Natural killer cell (primary cell): ENCODE results near the gene SHC2. TPM values are rescaled to one million over a fixed set of nuclear protein-coding genes. Genes with fewer than 3 reads are reported as not detected.
"Not testable (repeated sequence)": the region's sequence is repeated elsewhere in the genome, so short reads cannot be mapped to it uniquely, and the experiment has no call there.

ENCODE experiments used
- ATAC-seq, 3 donors: fragments of 150-1000 bp in 2 of 3; fragments of 200-7000 bp in 1 of 3; cut with Tn5 transposase; 1 replicate in 1 of 3; 2 replicates in 2 of 3; pipeline ENCODE4 v1.10.0; 2021; ENCODE audit warnings: mild to moderate bottlenecking in 2 of 3, moderate library complexity in 2 of 3
- DNase-seq, 2 donors: peaks; one replicate each; pipeline versions ENCODE4 v3.0.0 to v3.0.0-alpha.2; 2013 to 2021; ENCODE audit warnings: mixed read lengths in 1 of 2
- H3K27ac ChIP-seq: one replicate; pipeline ENCODE4 v1.5.1; 2013; ENCODE audit warnings: mild to moderate bottlenecking, low read length
- H3K27me3 ChIP-seq: one replicate; pipeline ENCODE4 v1.6.1; 2013; ENCODE audit warnings: low read length; ENCODE audit not compliant: control insufficient read depth, insufficient read depth
- H3K36me3 ChIP-seq: one replicate; pipeline ENCODE4 v1.6.1; 2013; ENCODE audit warnings: low read length; ENCODE audit not compliant: control insufficient read depth, insufficient read depth
- H3K4me1 ChIP-seq: one replicate; pipeline ENCODE4 v1.6.1; 2013; ENCODE audit warnings: low read length; ENCODE audit not compliant: control insufficient read depth, insufficient read depth
- H3K4me3 ChIP-seq: one replicate; pipeline ENCODE4 v1.5.1; 2013; ENCODE audit warnings: low read length
- H3K9me3 ChIP-seq: one replicate; pipeline ENCODE4 v1.6.1; 2013; ENCODE audit warnings: low read length; ENCODE audit not compliant: control insufficient read depth, insufficient read depth
- H3K27ac Mint-ChIP-seq, 2 donors: one replicate each; pipeline ENCODE4 v1.8.0; 2022; ENCODE audit warnings: mild to moderate bottlenecking in 2 of 2, mixed read lengths in 2 of 2, moderate library complexity in 1 of 2
- H3K27me3 Mint-ChIP-seq, 2 donors: one replicate each; pipeline ENCODE4 v1.8.0; 2022; ENCODE audit warnings: low read depth in 2 of 2, mixed read lengths in 2 of 2
- H3K36me3 Mint-ChIP-seq: one replicate; pipeline ENCODE4 v1.8.0; 2022; ENCODE audit warnings: mixed read lengths
- H3K4me1 Mint-ChIP-seq, 2 donors: one replicate each; pipeline ENCODE4 v1.8.0; 2022; ENCODE audit warnings: mixed read lengths in 2 of 2
- H3K4me3 Mint-ChIP-seq: one replicate; pipeline ENCODE4 v1.8.0; 2022; ENCODE audit warnings: mild to moderate bottlenecking, moderate library complexity, mixed read lengths
- H3K9me3 Mint-ChIP-seq, 2 donors: one replicate each; pipeline ENCODE4 v1.8.0; 2022; ENCODE audit warnings: mixed read lengths in 2 of 2
- WGBS: methylation state at CpG from one replicate; pipeline ENCODE4 v1.1.7; 2013; ENCODE audit warnings: missing lambda C conversion rate; ENCODE audit not compliant: insufficient coverage; 5-methylcytosine and 5-hydroxymethylcytosine counted together
- intact Hi-C: fragments of 100-400 bp; cut with micrococcal nuclease; formaldehyde crosslinking; loops from one replicate; pipeline ENCODE4 v1.14.2; 2022
- total RNA-seq, 4 donors: library from RNA; stranded (reverse); fragments of 120-200 nt in 1 of 4; gene quantifications; one replicate each; pipeline versions ENCODE4 v1.2.3 to v1.2.4, GENCODE V29; 2013 to 2022
- TF ChIP-seq, protein P1 (sequence below): fragments of 200-600 bp; IDR thresholded peaks from one replicate; pipeline ENCODE4 v1.8.0; 2022; ENCODE audit warnings: antibody characterized with exemption

SHC2 gene
- total RNA-seq, 3 donors from 2014 or later (not counting 1 experiment from before 2014, with no cell fraction given) = 0.75 TPM; not detected in 2

DNA sequence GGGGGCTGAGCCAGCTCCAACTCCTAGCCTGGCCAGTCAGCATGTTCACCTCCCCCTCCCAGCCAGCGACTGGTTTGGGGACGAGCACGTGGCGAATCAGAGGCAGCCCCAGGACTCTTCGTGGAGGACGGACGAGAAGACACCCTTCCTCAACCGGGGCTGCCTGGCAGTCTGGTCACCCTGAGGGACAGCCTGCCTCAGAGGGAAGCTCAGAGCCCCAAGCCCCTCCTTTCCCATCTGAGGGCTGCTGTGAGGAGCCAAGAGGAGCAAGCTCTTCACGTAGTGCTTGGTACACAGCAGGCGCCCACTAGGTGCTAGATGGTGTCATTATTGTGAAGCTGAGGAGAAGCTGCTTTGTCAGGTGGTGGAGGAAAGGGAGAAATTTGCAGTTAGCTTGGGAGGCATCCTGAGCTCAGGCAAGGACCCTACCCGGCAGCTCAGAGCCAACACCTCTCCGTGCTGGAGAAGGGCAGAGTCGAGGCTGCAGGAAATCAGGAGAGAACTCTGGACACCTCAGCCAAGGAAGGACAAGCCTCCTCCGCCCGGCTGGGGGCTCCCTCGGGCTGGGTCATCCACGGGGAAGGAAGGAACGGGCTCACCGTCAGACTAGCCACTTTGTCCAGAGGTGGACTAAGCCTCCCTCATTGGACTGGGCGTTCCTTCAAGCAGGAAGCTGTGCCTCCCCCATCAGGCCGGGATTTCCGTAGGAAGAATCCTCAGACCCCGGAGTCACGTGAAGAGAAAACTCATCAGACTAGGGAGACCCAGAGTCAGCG, 37.0 kb downstream of the SHC2 start:
- intact Hi-C loops = no loop called here
- TF ChIP-seq, protein P1, sequence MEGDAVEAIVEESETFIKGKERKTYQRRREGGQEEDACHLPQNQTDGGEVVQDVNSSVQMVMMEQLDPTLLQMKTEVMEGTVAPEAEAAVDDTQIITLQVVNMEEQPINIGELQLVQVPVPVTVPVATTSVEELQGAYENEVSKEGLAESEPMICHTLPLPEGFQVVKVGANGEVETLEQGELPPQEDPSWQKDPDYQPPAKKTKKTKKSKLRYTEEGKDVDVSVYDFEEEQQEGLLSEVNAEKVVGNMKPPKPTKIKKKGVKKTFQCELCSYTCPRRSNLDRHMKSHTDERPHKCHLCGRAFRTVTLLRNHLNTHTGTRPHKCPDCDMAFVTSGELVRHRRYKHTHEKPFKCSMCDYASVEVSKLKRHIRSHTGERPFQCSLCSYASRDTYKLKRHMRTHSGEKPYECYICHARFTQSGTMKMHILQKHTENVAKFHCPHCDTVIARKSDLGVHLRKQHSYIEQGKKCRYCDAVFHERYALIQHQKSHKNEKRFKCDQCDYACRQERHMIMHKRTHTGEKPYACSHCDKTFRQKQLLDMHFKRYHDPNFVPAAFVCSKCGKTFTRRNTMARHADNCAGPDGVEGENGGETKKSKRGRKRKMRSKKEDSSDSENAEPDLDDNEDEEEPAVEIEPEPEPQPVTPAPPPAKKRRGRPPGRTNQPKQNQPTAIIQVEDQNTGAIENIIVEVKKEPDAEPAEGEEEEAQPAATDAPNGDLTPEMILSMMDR = no peak
- no peaks in the 10 kb centered on the region for H3K4me1 Mint-ChIP-seq
- H3K27me3 Mint-ChIP-seq = no peaks in the 10 kb centered on the region
- Histone ChIP-seq H3K27ac (no peak overlapping the region), H3K27me3 (no peaks in the 10 kb centered on the region), H3K4me3 (no peak overlapping the region), H3K36me3 (no peaks in the 10 kb centered on the region), H3K9me3 (no peaks in the 10 kb centered on the region), H3K4me1 (no peaks in the 10 kb centered on the region)
- H3K9me3 Mint-ChIP-seq = no peaks in the 10 kb centered on the region
- no peaks in the 10 kb centered on the region for H3K36me3 Mint-ChIP-seq
- no peak overlapping the region for H3K27ac Mint-ChIP-seq
- 89% methylated on average over 25 of the region's 25 CpGs for WGBS
- DNase-seq (no peak), ATAC-seq (no peak)
- no peak overlapping the region for H3K4me3 Mint-ChIP-seq

DNA sequence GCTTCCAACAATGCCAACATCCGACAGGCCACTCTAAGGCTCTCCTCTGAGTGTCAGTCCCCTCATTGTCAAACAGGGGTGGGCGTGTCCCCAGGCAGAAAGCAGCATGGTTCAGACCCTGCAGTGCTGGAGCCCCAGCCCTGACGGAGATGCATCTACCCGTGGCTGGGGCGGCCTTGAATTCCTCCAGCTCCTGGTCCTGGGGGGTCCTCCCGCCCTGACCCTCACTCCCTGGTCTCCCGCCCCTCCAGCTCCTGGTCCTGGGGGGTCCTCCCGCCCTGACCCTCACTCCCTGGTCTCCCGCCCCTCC, 38.0 kb downstream of the SHC2 start:
- H3K4me3 Mint-ChIP-seq, DNase-seq, H3K36me3 Mint-ChIP-seq, H3K4me1 ChIP-seq, H3K4me3 ChIP-seq, H3K27me3 ChIP-seq, H3K36me3 ChIP-seq, H3K27me3 Mint-ChIP-seq, ATAC-seq, H3K9me3 Mint-ChIP-seq, intact Hi-C loops, H3K9me3 ChIP-seq, H3K4me1 Mint-ChIP-seq, H3K27ac ChIP-seq, H3K27ac Mint-ChIP-seq: not testable (repeated sequence)
- 68% methylated on average over 5 of the region's 9 CpGs for WGBS

DNA sequence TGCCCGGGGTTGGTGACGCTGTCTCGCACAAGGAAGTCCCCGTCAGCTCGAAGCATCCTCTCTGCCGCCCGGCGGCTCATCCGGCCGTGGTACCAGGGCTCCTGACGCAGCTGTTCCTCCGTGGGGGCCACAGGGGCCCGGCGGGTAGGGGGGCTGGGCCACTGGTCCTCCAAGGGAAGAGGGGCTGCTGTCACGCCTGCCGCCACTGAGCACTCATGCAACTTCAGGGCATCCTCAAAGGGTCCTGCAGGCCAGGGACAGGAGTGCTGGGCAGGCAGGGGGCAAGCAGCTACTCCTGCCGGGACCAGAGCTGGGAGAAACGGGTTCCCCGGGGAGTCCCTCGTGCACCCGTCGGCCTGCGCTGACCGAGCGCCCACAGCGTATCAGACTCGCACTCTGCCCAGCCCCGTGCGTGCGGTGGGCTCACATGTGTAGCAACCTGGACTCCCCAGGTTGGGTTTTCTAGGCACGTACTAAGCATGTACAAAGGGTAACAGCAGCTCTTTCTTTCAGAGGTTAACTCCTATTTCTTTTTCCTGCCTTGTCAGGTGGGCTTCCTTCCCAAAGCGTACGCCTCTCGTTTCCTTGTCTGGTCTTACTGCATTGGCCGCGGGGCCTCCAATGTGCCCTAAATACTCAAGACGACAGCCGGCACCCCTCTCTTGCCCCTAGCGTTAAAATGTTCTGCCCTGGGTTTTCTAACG, 38.5 kb downstream of the SHC2 start:
- DNase-seq (no peak), ATAC-seq (no peak)
- intact Hi-C loops = no loop called here
- H3K4me3 Mint-ChIP-seq = no peak overlapping the region
- TF ChIP-seq, protein P1 = no peak
- Histone ChIP-seq H3K36me3 (no peaks in the 10 kb centered on the region), H3K27ac (no peak overlapping the region), H3K27me3 (no peaks in the 10 kb centered on the region), H3K4me1 (no peaks in the 10 kb centered on the region), H3K9me3 (no peaks in the 10 kb centered on the region), H3K4me3 (no peak overlapping the region)
- no peaks in the 10 kb centered on the region for H3K9me3 Mint-ChIP-seq
- no peaks in the 10 kb centered on the region for H3K36me3 Mint-ChIP-seq
- WGBS = 84% methylated on average over 40 of the region's 40 CpGs
- no peaks in the 10 kb centered on the region for H3K27me3 Mint-ChIP-seq
- H3K4me1 Mint-ChIP-seq = no peaks in the 10 kb centered on the region
- H3K27ac Mint-ChIP-seq = no peak overlapping the region

DNA sequence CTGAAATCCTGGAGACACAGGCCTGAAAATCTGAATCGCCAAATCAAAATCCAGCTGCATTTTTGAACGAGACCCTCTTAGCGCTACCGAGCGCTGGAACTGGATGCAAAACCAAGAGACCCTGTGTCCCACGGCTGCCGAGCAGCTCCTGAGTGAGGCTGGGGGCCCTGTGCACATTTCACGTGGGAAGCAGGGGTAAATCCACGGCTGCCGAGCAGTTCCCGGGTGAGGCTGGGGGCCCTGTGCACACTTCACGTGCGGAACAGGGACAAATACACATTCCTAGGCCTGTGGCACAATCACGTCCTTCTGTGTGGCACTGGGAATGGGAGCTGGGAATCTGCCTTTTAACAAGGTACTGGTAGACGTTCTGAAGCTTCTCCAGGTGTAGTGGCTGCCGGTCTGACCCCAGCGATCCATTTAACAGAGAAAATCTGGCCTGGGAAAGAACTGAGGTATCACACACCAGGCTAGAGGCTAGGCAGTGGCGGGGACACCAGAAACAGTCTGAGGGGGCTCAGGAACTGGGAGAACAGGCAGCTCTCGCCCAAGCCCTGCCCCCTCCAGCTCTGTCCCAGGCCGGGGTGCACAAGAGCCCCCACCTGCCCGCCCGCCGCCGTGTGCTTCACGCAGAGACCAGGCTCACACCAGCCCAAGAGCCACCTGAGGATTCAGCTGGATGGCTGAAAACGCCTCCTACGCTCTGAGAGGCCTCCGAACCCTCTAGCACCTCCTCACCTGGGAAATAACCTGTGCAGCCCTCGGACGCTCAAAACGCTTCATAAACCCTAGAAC, 40.9 kb downstream of the SHC2 start:
- no peaks in the 10 kb centered on the region for H3K27me3 Mint-ChIP-seq
- Histone ChIP-seq H3K9me3 (no peaks in the 10 kb centered on the region), H3K27me3 (no peaks in the 10 kb centered on the region), H3K4me1 (no peaks in the 10 kb centered on the region), H3K36me3 (no peaks in the 10 kb centered on the region), H3K4me3 (no peak overlapping the region), H3K27ac (no peak overlapping the region)
- H3K4me1 Mint-ChIP-seq = no peaks in the 10 kb centered on the region
- H3K36me3 Mint-ChIP-seq = no peaks in the 10 kb centered on the region
- H3K9me3 Mint-ChIP-seq = no peaks in the 10 kb centered on the region
- TF ChIP-seq, protein P1 = no peak
- H3K27ac Mint-ChIP-seq = no peak overlapping the region
- intact Hi-C loops = no loop called here
- 88% methylated on average over 31 of the region's 31 CpGs for WGBS
- ATAC-seq = no peak
- no peak overlapping the region for H3K4me3 Mint-ChIP-seq
- DNase-seq = no peak
